ENCODE data around the gene TMEM269.
A peak's percentile ranks its signal among the peaks of the same experiment; 100 is the strongest.

Gene TMEM269, protein sequence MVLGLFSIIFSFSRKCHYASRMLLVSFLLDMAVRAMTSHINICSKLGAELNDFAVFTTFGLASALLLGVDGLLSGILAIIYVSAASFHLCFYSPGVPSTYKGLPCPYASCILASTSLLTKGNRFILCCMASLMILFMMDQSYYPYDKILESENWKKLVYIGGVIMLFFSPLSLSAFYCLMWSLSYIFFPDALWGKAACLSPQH

DNA sequence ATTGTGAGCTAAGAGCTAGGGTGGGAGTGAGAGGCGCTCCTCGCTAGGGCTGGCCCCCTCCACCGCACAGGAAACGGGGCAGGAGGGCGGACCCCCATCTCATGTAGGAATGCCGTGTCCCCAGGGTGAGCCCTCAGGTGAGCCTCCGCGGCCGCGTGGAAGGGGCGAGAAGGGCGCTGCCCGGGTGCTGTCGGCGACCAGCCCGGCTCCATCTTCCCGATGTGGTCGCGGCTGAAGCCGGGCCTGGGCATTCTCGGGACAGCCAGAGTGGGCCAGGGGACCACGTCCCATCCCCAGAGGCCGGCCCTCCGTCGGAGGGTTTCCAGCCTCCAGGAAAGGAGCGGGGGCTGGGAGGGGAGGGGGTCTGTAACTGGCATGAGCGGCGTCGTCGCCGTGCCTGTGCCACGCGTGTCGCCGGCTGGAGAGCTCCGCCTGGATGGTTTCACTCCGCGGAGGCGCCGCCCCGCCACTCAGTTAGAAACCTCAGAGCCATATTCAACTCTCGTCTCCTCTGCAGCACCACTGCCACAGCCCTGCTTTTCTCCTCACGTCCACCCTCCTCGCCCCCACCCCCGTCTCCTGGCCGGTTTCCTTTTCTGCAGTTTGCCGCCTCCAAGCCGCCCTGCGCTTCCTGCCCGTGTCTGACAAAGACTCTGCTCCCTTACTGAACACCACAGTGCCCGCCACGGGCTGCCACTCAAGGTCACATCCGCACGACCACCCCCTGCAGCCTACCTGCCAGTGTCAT, at the start of gene TMEM269:
Gene TMEM269 (plus strand): TSS at position 46 of the 748 bp plus-strand sequence. CDS start 4,903 bp downstream, outside the sequence.
- no peak for DNase-seq (ENCODE audit: low read depth)
- TF ChIP-seq, protein P1, sequence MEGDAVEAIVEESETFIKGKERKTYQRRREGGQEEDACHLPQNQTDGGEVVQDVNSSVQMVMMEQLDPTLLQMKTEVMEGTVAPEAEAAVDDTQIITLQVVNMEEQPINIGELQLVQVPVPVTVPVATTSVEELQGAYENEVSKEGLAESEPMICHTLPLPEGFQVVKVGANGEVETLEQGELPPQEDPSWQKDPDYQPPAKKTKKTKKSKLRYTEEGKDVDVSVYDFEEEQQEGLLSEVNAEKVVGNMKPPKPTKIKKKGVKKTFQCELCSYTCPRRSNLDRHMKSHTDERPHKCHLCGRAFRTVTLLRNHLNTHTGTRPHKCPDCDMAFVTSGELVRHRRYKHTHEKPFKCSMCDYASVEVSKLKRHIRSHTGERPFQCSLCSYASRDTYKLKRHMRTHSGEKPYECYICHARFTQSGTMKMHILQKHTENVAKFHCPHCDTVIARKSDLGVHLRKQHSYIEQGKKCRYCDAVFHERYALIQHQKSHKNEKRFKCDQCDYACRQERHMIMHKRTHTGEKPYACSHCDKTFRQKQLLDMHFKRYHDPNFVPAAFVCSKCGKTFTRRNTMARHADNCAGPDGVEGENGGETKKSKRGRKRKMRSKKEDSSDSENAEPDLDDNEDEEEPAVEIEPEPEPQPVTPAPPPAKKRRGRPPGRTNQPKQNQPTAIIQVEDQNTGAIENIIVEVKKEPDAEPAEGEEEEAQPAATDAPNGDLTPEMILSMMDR (conservative IDR thresholded peaks at IDR 0.05; ENCODE audit: low read length) = no peak
- peak within 1 kb of the TSS; percentile 51 for H3K4me3 ChIP-seq (ENCODE audit: low read length)

DNA sequence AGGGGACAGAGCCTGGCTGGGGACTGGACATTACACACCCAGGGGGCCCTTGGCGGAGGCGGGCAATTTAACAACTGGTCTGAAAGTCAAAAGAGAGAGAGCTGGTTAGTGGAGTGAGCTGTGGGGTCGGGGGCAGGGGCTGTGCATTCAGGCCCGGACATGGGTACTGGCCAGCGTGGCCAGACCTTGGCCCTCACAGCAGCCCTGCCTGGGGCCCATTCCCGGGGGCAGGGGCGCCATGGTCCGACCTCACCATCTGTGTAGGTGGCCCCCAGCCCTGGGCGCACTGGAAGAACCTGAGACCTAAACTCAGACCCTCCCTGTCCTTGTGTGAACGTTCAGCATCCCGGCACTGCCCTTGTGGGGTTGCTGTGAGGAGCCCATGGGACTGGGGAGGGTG, 49.7 kb upstream of the TMEM269 start:
- TF ChIP-seq, protein P1 (conservative IDR thresholded peaks at IDR 0.05; ENCODE audit: low read length) = no peak
- DNase-seq (ENCODE audit: low read depth) = no peak
- H3K4me3 ChIP-seq (ENCODE audit: low read length) = no peak overlapping the region

DNA sequence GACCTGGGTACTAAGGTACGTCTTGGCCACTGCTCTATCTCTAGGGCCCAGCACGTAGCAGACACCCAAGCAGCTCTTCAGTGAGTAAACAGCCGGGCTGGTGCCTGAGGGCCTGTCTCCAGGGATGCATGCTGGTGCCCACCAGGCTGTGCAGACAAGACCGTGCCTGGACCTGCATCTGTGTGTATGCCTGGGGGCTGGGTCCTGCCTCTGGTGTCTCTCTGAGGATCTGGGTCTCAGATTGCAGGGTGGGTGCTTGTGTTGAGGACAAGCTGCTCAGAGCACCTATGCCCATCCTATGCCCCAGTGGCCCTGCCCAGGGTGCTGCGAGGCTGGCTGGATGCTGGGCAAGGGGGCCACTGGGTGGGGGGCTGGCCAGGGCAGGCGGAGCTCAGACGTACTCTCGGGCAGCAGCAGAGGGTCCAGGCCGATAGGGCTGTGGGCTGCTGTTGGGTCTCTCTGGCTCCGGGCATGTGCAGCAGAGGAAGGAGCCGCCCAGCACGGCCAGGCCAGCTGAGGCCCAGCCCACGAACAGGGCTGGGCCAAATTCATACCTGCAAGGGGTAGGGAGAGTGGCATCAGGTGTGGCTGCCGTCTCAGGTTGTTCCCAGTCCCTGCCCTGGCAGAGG, 49.2 kb upstream of the TMEM269 start:
- TF ChIP-seq, protein P1 (conservative IDR thresholded peaks at IDR 0.05; ENCODE audit: low read length) = no peak
- H3K4me3 ChIP-seq (ENCODE audit: low read length) = no peak overlapping the region
- no peak for DNase-seq (ENCODE audit: low read depth)

DNA sequence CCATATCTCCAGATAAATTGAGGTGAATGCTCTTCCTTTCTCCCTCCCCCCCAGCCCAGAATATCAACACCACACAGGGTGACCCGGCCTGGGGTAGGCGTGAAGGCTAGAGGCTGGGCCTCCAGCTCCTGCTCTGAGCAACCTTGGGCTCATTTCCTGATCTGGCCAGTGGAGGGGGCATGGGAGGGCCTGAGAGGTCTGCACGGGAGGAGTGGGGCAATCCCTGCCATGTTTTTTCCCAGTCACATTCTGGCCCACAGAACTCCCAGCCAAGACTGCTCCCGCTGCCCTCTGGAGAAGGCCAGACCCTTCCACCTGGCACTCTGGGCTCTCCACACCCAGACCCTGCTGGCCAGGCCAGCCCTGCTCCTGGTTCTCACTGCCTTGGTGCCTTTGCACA, 48.6 kb upstream of the TMEM269 start:
- H3K4me3 ChIP-seq (ENCODE audit: low read length) = no peak overlapping the region
- DNase-seq (ENCODE audit: low read depth) = peak; percentile 14
- TF ChIP-seq, protein P1 (conservative IDR thresholded peaks at IDR 0.05; ENCODE audit: low read length) = peak; percentile 37

DNA sequence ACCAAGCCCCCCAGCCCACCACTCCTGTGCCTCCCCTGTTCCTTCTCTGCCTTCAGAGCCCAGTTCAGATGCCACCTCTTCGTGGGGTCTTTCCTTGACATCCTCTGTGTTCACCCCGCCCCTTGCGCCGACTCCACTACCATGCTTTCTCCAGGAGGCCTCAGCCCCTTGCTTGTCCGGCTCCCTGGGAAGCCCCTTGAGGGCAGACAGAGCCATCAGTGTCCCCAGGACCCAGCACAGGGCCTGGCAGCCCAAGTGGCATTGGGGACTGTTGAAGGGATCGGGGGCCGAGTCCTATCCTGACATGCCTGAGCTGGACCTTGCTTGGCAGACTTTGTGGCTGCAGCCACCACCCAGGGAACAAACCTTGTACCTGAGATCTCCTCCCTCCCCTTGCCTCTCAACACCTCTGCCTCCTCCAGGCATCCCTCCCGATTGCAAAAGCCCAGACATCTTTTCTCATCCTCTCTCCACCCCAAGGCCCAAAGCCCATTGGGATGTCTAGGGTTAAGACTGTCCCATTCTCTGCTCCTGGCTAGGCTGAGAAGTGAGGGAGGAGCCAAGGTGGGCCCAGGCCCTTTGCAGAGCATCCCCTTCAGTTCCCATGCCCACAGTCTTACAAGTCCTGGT, 48.1 kb upstream of the TMEM269 start:
- H3K4me3 ChIP-seq (ENCODE audit: low read length) = no peak overlapping the region
- no peak for DNase-seq (ENCODE audit: low read depth)
- TF ChIP-seq, protein P1 (conservative IDR thresholded peaks at IDR 0.05; ENCODE audit: low read length) = no peak

DNA sequence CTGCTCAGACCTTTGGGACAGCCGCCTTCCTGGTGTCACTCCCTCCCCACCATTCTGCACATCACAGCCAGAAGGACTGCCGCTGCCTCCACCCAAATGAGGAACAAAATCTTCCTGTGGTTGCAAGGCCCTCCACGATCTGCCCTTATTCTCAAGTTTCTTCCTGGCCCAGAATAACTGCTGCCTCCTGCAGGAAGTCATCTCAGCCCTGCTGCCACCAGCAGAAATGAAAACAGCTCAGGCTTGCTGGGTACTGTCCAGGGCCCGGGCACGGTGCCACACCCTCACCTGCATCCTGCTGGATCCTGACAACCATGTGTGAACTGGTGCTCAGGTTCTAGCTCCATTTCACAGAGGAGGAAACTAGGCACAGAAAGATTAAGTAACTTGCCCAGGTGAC, 47.5 kb upstream of the TMEM269 start:
- H3K4me3 ChIP-seq (ENCODE audit: low read length) = no peak overlapping the region
- TF ChIP-seq, protein P1 (conservative IDR thresholded peaks at IDR 0.05; ENCODE audit: low read length) = no peak
- DNase-seq (ENCODE audit: low read depth) = no peak
